ENCODE data around the gene NMRK2. TPM values are rescaled to one million over a fixed set of nuclear protein-coding genes. Genes with fewer than 3 reads are reported as not detected.
"Not testable (repeated sequence)": the region's sequence is repeated elsewhere in the genome, so short reads cannot be mapped to it uniquely, and the experiment has no call there.

The NMRK2 gene
- total and polyA plus RNA-seq, 4 donors: 0.13 to 1.0 (median 0.26) TPM; not detected in 1

DNA sequence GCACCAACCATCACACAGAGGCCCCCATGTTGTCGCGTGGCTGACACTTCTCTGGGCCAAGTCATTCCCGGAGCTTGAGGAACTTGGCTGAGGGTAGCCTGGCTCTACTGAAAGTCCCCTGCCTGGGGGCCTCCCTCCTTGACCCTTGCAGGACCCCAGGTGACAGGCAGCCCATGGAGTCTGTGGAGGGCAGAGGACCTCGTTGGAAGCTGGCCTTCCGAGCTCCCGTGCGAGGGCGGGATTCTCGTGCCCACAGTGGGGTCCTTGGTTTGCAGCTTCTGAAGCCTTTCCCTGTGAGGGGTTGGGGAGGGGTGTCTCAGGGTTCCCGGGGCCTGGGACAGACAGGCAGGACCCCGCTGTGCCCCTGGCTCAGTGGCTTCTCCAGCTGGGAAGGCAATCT is 16.4 kb downstream of the NMRK2 start:
- Histone ChIP-seq H3K27me3 (ENCODE audit: control insufficient read depth in 3 of 3, insufficient read depth in 3 of 3, low read length in 2 of 3) (no peaks in the 10 kb centered on the region), H3K4me3 (no peak overlapping the region), H3K36me3 (ENCODE audit: control insufficient read depth in 4 of 4, insufficient read depth in 4 of 4, low read length in 4 of 4) (no peaks in the 10 kb centered on the region), H3K4me1 (ENCODE audit: control insufficient read depth in 5 of 5, insufficient read depth in 5 of 5, low read length in 5 of 5) (peaks cover 0 to 12% (median 0%) of the 10 kb centered on the region in 5 donors), H3K9ac (ENCODE audit: insufficient read depth in 1 of 2, low read length in 2 of 2) (no peak overlapping the region), H3K27ac (ENCODE audit: low read depth in 1 of 2, low read length in 1 of 2) (peak overlapping the region in 1 of 2 donors; percentile 92), H3K9me3 (ENCODE audit: control insufficient read depth in 4 of 4, insufficient read depth in 3 of 4, low read length in 3 of 4) (no peaks in the 10 kb centered on the region)
- ATAC-seq (ENCODE audit: insufficient read depth, low FRiP score) (no peak), DNase-seq (no peak)
- 77 to 90% methylated on average over 11 of the region's 11 CpGs for WGBS, 2 donors
- TF ChIP-seq, protein P1, sequence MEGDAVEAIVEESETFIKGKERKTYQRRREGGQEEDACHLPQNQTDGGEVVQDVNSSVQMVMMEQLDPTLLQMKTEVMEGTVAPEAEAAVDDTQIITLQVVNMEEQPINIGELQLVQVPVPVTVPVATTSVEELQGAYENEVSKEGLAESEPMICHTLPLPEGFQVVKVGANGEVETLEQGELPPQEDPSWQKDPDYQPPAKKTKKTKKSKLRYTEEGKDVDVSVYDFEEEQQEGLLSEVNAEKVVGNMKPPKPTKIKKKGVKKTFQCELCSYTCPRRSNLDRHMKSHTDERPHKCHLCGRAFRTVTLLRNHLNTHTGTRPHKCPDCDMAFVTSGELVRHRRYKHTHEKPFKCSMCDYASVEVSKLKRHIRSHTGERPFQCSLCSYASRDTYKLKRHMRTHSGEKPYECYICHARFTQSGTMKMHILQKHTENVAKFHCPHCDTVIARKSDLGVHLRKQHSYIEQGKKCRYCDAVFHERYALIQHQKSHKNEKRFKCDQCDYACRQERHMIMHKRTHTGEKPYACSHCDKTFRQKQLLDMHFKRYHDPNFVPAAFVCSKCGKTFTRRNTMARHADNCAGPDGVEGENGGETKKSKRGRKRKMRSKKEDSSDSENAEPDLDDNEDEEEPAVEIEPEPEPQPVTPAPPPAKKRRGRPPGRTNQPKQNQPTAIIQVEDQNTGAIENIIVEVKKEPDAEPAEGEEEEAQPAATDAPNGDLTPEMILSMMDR (IDR thresholded peaks at IDR 0.05; ENCODE audit: control extremely low read depth, extremely low read depth): no peak

DNA sequence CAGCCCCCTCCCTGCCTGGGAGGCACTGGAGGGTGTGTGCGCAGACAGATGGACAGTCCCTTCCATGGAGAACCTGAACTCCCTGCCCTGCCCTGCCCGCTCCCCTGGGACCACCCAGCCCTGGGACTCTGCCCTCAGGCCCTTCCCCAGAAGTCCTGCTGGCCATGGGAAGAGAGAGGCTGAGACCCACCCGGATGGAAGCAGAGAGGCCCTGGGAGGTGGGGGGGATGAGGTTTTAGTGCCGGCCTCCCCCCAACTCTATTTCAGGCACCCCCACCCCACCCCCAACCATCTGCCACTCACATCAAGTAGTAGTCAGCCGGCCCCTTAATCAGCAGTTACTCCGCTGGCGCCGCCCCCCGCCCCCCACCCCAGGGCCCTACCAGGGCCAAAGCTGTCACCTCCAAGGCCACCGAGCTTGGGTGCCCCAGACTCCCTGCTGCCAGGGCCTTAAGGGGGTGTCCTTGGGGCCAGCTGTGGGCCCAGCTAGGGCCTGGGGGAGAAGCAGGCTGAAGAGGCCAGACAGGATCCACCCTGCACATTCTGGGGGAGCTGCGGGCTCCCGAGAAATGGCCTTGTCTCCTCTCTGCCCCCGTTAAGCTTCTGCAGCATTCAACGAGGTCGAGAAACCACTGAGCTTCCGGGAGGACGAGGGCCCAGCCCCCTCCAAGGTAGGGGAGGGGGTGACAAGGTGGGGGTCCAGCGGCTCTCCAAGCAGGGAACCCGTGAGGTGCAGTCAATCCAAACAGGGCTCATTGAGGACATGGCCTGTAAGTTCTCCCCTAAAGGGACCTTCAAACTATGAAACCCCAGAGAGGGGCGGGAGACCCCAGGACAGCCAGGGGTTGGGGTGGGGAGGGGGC is 17.4 kb downstream of the NMRK2 start:
- 45 to 50% methylated on average over 18 to 20 of the region's 20 CpGs for WGBS, 2 donors
- TF ChIP-seq, protein P1 (IDR thresholded peaks at IDR 0.05; ENCODE audit: control extremely low read depth, extremely low read depth): no peak
- no peak overlapping the region for H3K4me3 ChIP-seq
- H3K9me3 ChIP-seq (ENCODE audit: control insufficient read depth in 4 of 4, insufficient read depth in 3 of 4, low read length in 3 of 4): no peaks in the 10 kb centered on the region
- peak overlapping the region in 1 of 2 donors; percentile 92 for H3K27ac ChIP-seq (ENCODE audit: low read depth in 1 of 2, low read length in 1 of 2)
- H3K27me3 ChIP-seq (ENCODE audit: control insufficient read depth in 3 of 3, insufficient read depth in 3 of 3, low read length in 2 of 3): no peaks in the 10 kb centered on the region
- ATAC-seq (ENCODE audit: insufficient read depth, low FRiP score) (no peak), DNase-seq (no peak)
- H3K36me3 ChIP-seq (ENCODE audit: control insufficient read depth in 4 of 4, insufficient read depth in 4 of 4, low read length in 4 of 4): no peaks in the 10 kb centered on the region
- peaks cover 0 to 12% (median 0%) of the 10 kb centered on the region in 5 donors for H3K4me1 ChIP-seq (ENCODE audit: control insufficient read depth in 5 of 5, insufficient read depth in 5 of 5, low read length in 5 of 5)
- H3K9ac ChIP-seq (ENCODE audit: insufficient read depth in 1 of 2, low read length in 2 of 2): no peak overlapping the region

GRCh38 chr19:3950871-3951861 is 18.3 kb downstream of the NMRK2 start:
- WGBS, 2 donors: 32 to 40% methylated on average over 41 of the region's 41 CpGs
- ATAC-seq (ENCODE audit: insufficient read depth, low FRiP score): no peak

DNA sequence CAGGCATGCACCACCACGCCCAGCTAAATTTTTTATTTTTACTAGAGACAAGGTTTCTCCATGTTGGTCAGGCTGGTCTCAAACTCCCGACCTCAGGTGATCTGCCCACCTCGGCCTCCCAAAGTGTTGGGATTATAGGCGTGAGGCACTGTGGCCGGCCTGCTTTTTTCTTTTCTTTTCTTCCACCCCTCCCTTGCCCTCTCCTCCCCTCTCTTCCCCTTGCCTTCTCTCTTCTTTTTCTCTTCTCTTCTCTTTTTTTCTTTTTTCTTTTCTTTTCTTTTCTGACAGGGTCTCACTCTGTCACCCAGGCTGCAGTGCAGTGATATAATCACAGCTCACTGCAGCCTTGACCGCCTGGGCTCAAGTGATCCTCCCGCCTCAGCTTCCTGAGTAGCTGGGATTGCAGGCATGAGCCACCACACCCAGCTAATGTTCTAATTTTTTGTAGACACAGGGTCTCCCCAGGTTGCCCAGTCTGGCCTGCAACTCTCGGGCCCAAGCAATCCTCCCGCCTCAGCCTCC is 19.9 kb downstream of the NMRK2 start:
- peak overlapping the region in 1 of 2 donors; percentile 92 for H3K27ac ChIP-seq (ENCODE audit: low read depth in 1 of 2, low read length in 1 of 2)
- not testable (repeated sequence) for H3K9ac ChIP-seq (ENCODE audit: insufficient read depth in 1 of 2, low read length in 2 of 2)
- WGBS, 2 donors: 81% methylated on average over 9 of the region's 9 CpGs

More at GRCh38 chr19:3950871-3951861, 18.3 kb downstream of the NMRK2 start:
- Histone ChIP-seq H3K36me3 (ENCODE audit: control insufficient read depth in 4 of 4, insufficient read depth in 4 of 4, low read length in 4 of 4) (peaks cover 0 to 8% (median 0%) of the 10 kb centered on the region in 4 donors), H3K9ac (ENCODE audit: insufficient read depth in 1 of 2, low read length in 2 of 2) (no peak overlapping the region), H3K4me1 (ENCODE audit: control insufficient read depth in 5 of 5, insufficient read depth in 5 of 5, low read length in 5 of 5) (peaks cover 0 to 12% (median 0%) of the 10 kb centered on the region in 5 donors), H3K27ac (ENCODE audit: low read depth in 1 of 2, low read length in 1 of 2) (peak overlapping the region; percentile 24 to 92), H3K9me3 (ENCODE audit: control insufficient read depth in 4 of 4, insufficient read depth in 3 of 4, low read length in 3 of 4) (no peaks in the 10 kb centered on the region), H3K4me3 (no peak overlapping the region), H3K27me3 (ENCODE audit: control insufficient read depth in 3 of 3, insufficient read depth in 3 of 3, low read length in 2 of 3) (no peaks in the 10 kb centered on the region)
- TF ChIP-seq, protein P1 (IDR thresholded peaks at IDR 0.05; ENCODE audit: control extremely low read depth, extremely low read depth): no peak
- DNase-seq: peak in 2 of 3 donors; percentile 22 to 37

More for the DNA sequence above, 19.9 kb downstream of the NMRK2 start:
- H3K9me3 ChIP-seq (ENCODE audit: control insufficient read depth in 4 of 4, insufficient read depth in 3 of 4, low read length in 3 of 4); DNase-seq; H3K27me3 ChIP-seq (ENCODE audit: control insufficient read depth in 3 of 3, insufficient read depth in 3 of 3, low read length in 2 of 3); H3K4me3 ChIP-seq; ATAC-seq (ENCODE audit: insufficient read depth, low FRiP score): not testable (repeated sequence)
- peaks cover 0 to 12% (median 0%) of the 10 kb centered on the region in 5 donors for H3K4me1 ChIP-seq (ENCODE audit: control insufficient read depth in 5 of 5, insufficient read depth in 5 of 5, low read length in 5 of 5)
- H3K36me3 ChIP-seq (ENCODE audit: control insufficient read depth in 4 of 4, insufficient read depth in 4 of 4, low read length in 4 of 4): peaks cover 0 to 13% (median 0%) of the 10 kb centered on the region in 4 donors

All from lung (tissue), 12 donors.